Motor neuron (in vitro differentiated cells): Measurements from ENCODE around the gene NBPF20. TPM values are rescaled to one million over a fixed set of nuclear protein-coding genes. Genes with fewer than 3 reads are reported as not detected.
"Not testable (repeated sequence)": the region's sequence is repeated elsewhere in the genome, so short reads cannot be mapped to it uniquely, and the experiment has no call there.

Experiments used
- ATAC-seq, 8 experiments: fragments of 200-7000 bp; cut with Tn5 transposase; replicated peaks in 6 of 8; 2 replicates each; pipeline ENCODE4 v1.8.0; 2021; ENCODE audit warnings: mild to moderate bottlenecking in 8 of 8, moderate library complexity in 8 of 8
- H3K27ac ChIP-seq, 2 donors: fragments of 250-450 bp; sonication (Bioruptor Pico); 2 replicates each; pipeline ENCODE4 v1.9.0; 2021; ENCODE audit warnings: antibody characterized with exemption in 2 of 2, mild to moderate bottlenecking in 2 of 2, moderate library complexity in 1 of 2
- H3K4me1 ChIP-seq, 2 donors: fragments of 250-450 bp; sonication (Bioruptor Pico); replicated peaks in 1 of 2; 2 replicates each; pipeline ENCODE4 v1.6.1; 2021; ENCODE audit warnings: antibody characterized with exemption in 2 of 2, mild to moderate bottlenecking in 2 of 2, moderate library complexity in 1 of 2
- H3K4me3 ChIP-seq, 5 donors: fragments of 250-450 bp; sonication (Bioruptor Pico); 2 replicates each; pipeline ENCODE4 v1.9.0; 2021; ENCODE audit warnings: antibody characterized with exemption in 5 of 5, mild to moderate bottlenecking in 5 of 5, moderate library complexity in 4 of 5
- WGBS, 10 experiments: fragments of 450-650 bp; shearing (Covaris generic); methylation state at CpG; one replicate each; pipeline ENCODE4 v1.0.0; 2022; 5-methylcytosine and 5-hydroxymethylcytosine counted together
- in situ Hi-C, 9 experiments: fragments of 400-800 bp; cut with MboI; loops; one replicate each; pipeline ENCODE4 v1.15.0; 2021; ENCODE audit warnings: low sequenced_read_pairs in 9 of 9, low pct_unique_long_range_greater_than_20kb in 2 of 9; ENCODE audit not compliant: unreplicated experiment in 9 of 9
- total RNA-seq, 8 experiments: library from RNA; unstranded; fragments of 300-600 nt; gene quantifications; 2 replicates each; pipeline versions ENCODE4 v1.2.3 to v1.2.4, GENCODE V29; 2022

Gene NBPF20
- total RNA-seq, 8 experiments from 2014 or later: 2.1 to 6.4 (median 3.3) TPM

GRCh38 chr1:145453873-145454823 lies 28.7 kb upstream of the NBPF20 start:
- H3K4me1 ChIP-seq, in situ Hi-C loops, H3K27ac ChIP-seq: not testable (repeated sequence)
- peak overlapping the region; percentile 21 to 27 (median 23) for H3K4me3 ChIP-seq
- 0 to 11% (median 5%) methylated on average over 2 to 17 of the region's 86 CpGs; no CpG with 5 or more reads in 7 of the 10 experiments for whole genome bisulfite sequencing, 10 experiments
- peak in 5 of 8 experiments; percentile 60 to 70 (median 63) for ATAC-seq

GRCh38 chr1:145452506-145452905 lies 27.1 kb upstream of the NBPF20 start:
- WGBS, 10 experiments: no CpG with 5 or more reads among the region's 8 CpGs
- peak in 1 of 8 experiments; percentile 3 for ATAC-seq
- H3K4me3 ChIP-seq, H3K27ac ChIP-seq, H3K4me1 ChIP-seq, in situ Hi-C loops: not testable (repeated sequence)

- in situ Hi-C loops, H3K4me1 ChIP-seq, H3K27ac ChIP-seq, H3K4me3 ChIP-seq: not testable (repeated sequence)
- no CpG with 5 or more reads among the region's 8 CpGs for WGBS, 10 experiments
- ATAC-seq: peak; percentile 28 to 93 (median 48)
These were observed 26.5 kb upstream of the NBPF20 start for GRCh38 chr1:145451914-145452313.

GRCh38 chr1:145445219-145445618 lies 19.8 kb upstream of the NBPF20 start:
- in situ Hi-C loops, H3K27ac ChIP-seq, H3K4me1 ChIP-seq, H3K4me3 ChIP-seq: not testable (repeated sequence)
- 40% methylated on average over 3 of the region's 11 CpGs; no CpG with 5 or more reads in 9 of the 10 experiments for WGBS, 10 experiments
- ATAC-seq: peak in 7 of 8 experiments; percentile 24 to 73 (median 46)

- H3K4me3 ChIP-seq, H3K27ac ChIP-seq, ATAC-seq, in situ Hi-C loops, H3K4me1 ChIP-seq: not testable (repeated sequence)
- 30 to 78% (median 71%) methylated on average over 2 to 5 of the region's 5 CpGs; no CpG with 5 or more reads in 4 of the 10 experiments for WGBS, 10 experiments
These were observed 16.9 kb upstream of the NBPF20 start for GRCh38 chr1:145442340-145442739.

GRCh38 chr1:145431363-145432256 lies 6.2 kb upstream of the NBPF20 start:
- H3K4me1 ChIP-seq, H3K27ac ChIP-seq, in situ Hi-C loops: not testable (repeated sequence)
- peak; percentile 65 to 81 (median 76) for ATAC-seq
- peak overlapping the region; percentile 23 to 29 (median 23) for H3K4me3 ChIP-seq
- 3% methylated on average over 12 of the region's 61 CpGs; no CpG with 5 or more reads in 9 of the 10 experiments for WGBS, 10 experiments

GRCh38 chr1:145430830-145431229 lies 5.4 kb upstream of the NBPF20 start:
- H3K4me1 ChIP-seq, H3K27ac ChIP-seq, in situ Hi-C loops: not testable (repeated sequence)
- no CpG with 5 or more reads among the region's 15 CpGs for WGBS, 10 experiments
- peak in 7 of 8 experiments; percentile 11 to 47 (median 23) for ATAC-seq
- peak overlapping the region in 1 of 5 donors; percentile 26 for H3K4me3 ChIP-seq

GRCh38 chr1:145429329-145429728 lies 3.9 kb upstream of the NBPF20 start:
- in situ Hi-C loops, H3K4me1 ChIP-seq, ATAC-seq, H3K4me3 ChIP-seq, H3K27ac ChIP-seq: not testable (repeated sequence)
- WGBS, 10 experiments: 43 to 100% (median 95%) methylated on average over 1 of the region's 1 CpG; no CpG with 5 or more reads in 1 of the 10 experiments

- peak overlapping the region; percentile 51 to 80 (median 57) for H3K4me3 ChIP-seq
- 0% methylated on average over 3 of the region's 59 CpGs; no CpG with 5 or more reads in 9 of the 10 experiments for WGBS, 10 experiments
- H3K4me1 ChIP-seq, in situ Hi-C loops: not testable (repeated sequence)
- peak overlapping the region in 1 of 2 donors; percentile 2 for H3K27ac ChIP-seq
- peak; percentile 91 to 96 (median 92) for ATAC-seq
These were observed 579 bp downstream of the NBPF20 start for GRCh38 chr1:145424612-145425435.

GRCh38 chr1:145415149-145415548 lies 10.3 kb downstream of the NBPF20 start:
- in situ Hi-C loops, H3K27ac ChIP-seq, H3K4me1 ChIP-seq, ATAC-seq, H3K4me3 ChIP-seq: not testable (repeated sequence)
- WGBS, 10 experiments: no CpG with 5 or more reads among the region's 8 CpGs

- H3K4me3 ChIP-seq, H3K27ac ChIP-seq, ATAC-seq, H3K4me1 ChIP-seq, in situ Hi-C loops: not testable (repeated sequence)
- 80 to 100% (median 94%) methylated on average over 3 to 9 of the region's 14 CpGs; no CpG with 5 or more reads in 6 of the 10 experiments for WGBS, 10 experiments
These were observed 18.1 kb downstream of the NBPF20 start for GRCh38 chr1:145407266-145407665.

- H3K4me3 ChIP-seq, in situ Hi-C loops, H3K27ac ChIP-seq, H3K4me1 ChIP-seq, ATAC-seq: not testable (repeated sequence)
- WGBS, 10 experiments: no CpG with 5 or more reads among the region's 7 CpGs
These were observed 20.5 kb downstream of the NBPF20 start for GRCh38 chr1:145404949-145405348.
